Suprapubic skin (tissue), 4 donors: Measurements from ENCODE around the gene ZNF598.

Experiments used
- EP300 ChIP-seq: sonication (generic); formaldehyde crosslinking; IDR thresholded peaks from one replicate; pipeline ENCODE4 v1.6.1; 2017; ENCODE audit warnings: antibody characterized with exemption
- POLR2A ChIP-seq, 2 donors: fragments of 450-650 bp; IDR thresholded peaks; one replicate each; pipeline ENCODE4 v1.6.1; 2017; ENCODE audit warnings: antibody characterized with exemption in 2 of 2, mild to moderate bottlenecking in 2 of 2, moderate library complexity in 2 of 2
- POLR2AphosphoS5 ChIP-seq, 3 donors: sonication (generic); formaldehyde crosslinking; IDR thresholded peaks; one replicate each; pipeline ENCODE4 v1.6.1; 2017; ENCODE audit warnings: antibody characterized with exemption in 3 of 3
- TF ChIP-seq, protein P1 (sequence below), 2 donors: fragments of 200-600 bp in 1 of 2; fragments of 450-650 bp in 1 of 2; sonication (generic) in 1 of 2; IDR thresholded peaks; one replicate each; pipeline ENCODE4 v1.5.1; 2016 to 2019; ENCODE audit warnings: antibody characterized with exemption in 2 of 2, mild to moderate bottlenecking in 1 of 2, moderate library complexity in 1 of 2

DNA sequence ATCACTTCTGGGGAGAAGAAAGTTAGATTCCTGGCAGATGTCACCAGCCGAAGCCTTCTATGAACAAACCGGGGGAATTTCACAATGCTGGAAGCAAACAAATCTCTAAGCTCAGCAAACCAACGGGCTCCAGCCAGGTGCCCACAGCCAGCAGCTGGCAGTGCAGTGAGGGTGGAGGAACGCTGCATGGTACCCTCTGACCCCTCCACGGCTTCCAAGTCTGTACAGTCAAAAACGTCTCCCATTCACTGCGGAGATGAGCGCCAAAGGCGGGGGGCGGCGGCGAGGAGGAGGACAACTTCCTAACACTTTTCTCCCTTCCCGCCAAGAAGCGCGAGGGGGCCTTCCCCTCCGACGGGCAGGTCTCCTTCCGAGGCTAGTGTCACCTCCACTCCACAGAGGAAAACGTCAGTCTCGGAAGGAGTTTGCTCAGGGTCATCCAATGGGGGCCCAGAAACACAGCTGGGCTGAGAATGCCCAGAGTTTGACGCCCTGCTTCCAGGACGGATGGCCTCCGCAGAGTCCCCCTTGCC is 924 bp downstream of the ZNF598 start:
- no peak for TF ChIP-seq POLR2AphosphoS5 (IDR thresholded peaks at IDR 0.05)
- TF ChIP-seq POLR2A (IDR thresholded peaks at IDR 0.05): no peak
- TF ChIP-seq, protein P1, sequence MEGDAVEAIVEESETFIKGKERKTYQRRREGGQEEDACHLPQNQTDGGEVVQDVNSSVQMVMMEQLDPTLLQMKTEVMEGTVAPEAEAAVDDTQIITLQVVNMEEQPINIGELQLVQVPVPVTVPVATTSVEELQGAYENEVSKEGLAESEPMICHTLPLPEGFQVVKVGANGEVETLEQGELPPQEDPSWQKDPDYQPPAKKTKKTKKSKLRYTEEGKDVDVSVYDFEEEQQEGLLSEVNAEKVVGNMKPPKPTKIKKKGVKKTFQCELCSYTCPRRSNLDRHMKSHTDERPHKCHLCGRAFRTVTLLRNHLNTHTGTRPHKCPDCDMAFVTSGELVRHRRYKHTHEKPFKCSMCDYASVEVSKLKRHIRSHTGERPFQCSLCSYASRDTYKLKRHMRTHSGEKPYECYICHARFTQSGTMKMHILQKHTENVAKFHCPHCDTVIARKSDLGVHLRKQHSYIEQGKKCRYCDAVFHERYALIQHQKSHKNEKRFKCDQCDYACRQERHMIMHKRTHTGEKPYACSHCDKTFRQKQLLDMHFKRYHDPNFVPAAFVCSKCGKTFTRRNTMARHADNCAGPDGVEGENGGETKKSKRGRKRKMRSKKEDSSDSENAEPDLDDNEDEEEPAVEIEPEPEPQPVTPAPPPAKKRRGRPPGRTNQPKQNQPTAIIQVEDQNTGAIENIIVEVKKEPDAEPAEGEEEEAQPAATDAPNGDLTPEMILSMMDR (IDR thresholded peaks at IDR 0.05): no peak
- no peak for TF ChIP-seq EP300
